Left renal cortex interstitium (tissue), 4 donors: Measurements from ENCODE around the gene CYTIP. TPM values are rescaled to one million over a fixed set of nuclear protein-coding genes. Genes with fewer than 3 reads are reported as not detected.

Experiments
- DNase-seq, 4 donors: peaks; one replicate each; pipeline ENCODE4 v3.0.0-alpha.2; 2013; ENCODE audit warnings: low read depth in 4 of 4, low spot score in 2 of 4, missing footprints in 1 of 4
- polyA plus RNA-seq, 4 donors: library from polyadenylated mRNA; unstranded; fragments of 120-200 nt; gene quantifications; one replicate each; pipeline ENCODE4 v1.2.1, GENCODE V29; 2013; ENCODE audit not compliant: insufficient read length in 4 of 4

The CYTIP gene
- polyA plus RNA-seq, 4 donors, result 1.7 to 2.1 (median 1.7) TPM

DNA sequence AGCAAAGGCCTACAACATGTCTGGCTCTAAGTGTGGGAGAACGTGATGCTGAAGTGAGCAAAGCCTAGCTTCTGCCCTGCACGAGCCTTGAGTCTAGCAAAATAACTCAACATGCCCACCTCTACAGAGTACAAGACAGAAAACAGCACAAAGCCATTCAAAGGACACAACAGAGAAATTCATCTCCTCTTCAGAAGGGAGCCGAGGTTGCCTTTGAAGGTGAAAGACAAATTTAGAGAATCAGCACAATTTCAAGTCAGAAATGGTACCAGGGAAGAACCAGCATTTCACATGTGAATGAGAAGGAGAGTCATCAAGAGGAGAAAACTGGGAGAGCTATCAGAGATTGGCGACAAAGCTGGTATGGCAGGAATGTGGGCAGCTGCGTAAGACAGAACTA is 21.7 kb upstream of the CYTIP start:
- DNase-seq, result no peak

DNA sequence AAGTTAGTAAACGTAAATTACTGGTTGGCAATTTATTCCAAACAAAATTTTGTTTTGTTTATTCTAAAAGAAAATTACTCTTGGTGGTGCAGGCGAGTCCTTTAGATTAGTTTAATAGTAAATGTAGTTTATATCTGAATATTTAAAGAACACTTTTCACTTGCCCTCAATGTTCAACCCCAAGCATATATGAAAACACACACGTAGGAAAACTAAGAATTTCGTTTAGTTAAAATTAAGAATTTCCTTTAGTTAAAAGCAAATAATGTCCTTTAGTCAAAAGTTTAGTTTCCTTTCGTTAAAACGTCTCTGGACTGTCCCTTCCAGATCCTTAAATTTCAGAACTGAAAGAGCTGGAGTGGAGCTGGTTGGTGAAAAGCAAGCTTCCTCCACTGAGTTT is 19.1 kb upstream of the CYTIP start:
- no peak for DNase-seq

DNA sequence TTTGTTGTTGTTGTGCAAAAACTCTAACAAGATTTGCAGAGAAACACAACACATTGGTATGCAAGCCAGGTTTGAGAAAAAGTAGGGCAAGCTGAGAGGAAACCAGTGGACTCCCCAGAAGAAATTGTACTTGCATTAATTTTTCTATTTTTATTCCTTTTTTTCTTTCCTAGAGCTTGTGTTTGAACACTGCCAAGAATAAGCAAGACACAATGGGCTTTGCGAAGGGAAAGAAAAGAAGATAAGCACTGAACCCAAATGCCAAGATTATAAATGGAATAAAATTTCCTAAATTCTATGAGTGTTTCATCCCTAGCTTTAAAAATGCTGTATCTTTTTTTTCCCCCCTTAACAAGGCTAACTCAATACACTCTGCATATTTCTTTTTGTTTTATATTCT is 17.0 kb upstream of the CYTIP start:
- DNase-seq, result no peak

DNA sequence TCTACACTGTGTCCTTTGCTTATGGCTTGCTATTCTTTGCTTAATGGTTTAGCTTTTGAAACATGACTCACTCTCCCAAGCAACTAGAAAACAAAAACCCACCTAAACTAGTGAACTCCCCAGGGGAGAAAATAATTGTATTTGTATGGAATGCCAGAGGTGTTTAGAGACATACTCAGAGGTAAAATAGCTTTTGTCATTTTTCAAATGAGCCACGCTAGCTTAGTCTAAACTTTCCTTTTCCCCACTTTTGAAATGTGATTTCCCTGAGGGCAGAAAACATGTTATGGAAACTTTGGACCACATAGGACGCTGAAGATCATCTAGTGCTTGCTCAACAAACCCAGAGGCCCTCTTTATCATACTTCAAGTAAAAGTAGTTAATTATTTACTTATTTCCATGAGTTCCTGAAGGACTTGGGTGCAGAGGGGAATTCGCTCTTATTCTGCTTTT is 16.5 kb upstream of the CYTIP start:
- DNase-seq, result no peak

DNA sequence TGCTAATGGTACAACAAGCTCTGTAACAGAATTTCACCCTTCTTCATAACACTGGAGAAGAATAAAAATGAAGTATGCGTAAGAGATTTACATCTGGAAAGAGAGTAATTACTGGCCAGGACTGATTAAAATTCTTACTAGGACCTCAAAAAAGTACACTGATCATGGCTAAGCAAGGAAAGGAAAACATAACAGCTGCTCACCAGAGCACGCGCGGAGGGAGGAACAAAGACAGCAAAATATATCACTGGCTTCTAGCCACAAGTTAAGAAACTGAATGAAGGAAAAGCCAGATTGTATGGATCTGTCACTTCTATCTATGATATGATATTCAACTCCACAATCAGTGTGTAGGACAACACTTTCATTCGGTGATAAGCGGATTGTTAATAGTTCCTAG is 15.6 kb upstream of the CYTIP start:
- DNase-seq, result no peak

DNA sequence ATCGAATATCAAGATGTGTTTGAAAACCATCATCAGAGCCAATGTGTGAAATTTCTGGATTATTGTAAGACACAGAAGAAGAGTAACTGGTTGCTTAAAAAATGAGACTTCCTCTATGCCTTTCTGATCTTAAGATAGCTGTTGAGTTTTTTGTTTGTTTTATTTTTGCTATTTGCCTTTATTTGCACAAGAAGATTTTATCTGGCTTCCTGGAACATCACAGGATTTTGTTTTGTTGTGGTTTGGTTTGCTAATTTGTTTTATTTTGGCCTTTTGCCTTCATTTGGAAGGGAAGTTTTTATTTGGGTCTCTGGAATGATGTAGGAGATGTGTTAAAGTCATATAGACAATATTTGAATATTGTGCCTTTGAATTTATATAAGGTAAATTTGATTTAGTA is 3.9 kb upstream of the CYTIP start:
- no peak for DNase-seq

DNA sequence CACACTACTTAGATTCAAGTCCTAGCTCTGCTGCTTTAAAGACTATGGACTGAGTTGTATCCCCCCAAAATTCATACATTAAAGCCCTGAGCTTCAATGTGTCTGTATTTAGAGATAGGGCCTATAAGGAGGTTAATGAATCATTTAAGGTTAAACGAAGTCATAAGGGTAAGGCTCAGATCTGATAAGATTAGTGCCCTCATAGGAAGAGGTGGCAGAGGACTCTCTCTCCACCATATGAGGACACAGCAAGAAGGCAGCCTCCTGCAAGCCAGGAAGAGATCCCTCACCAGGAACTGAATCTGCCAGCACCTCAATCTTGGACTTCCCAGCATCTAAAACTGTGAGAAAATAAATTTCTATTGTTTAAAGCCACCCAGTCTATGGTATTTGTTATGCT is 3.1 kb upstream of the CYTIP start:
- no peak for DNase-seq

DNA sequence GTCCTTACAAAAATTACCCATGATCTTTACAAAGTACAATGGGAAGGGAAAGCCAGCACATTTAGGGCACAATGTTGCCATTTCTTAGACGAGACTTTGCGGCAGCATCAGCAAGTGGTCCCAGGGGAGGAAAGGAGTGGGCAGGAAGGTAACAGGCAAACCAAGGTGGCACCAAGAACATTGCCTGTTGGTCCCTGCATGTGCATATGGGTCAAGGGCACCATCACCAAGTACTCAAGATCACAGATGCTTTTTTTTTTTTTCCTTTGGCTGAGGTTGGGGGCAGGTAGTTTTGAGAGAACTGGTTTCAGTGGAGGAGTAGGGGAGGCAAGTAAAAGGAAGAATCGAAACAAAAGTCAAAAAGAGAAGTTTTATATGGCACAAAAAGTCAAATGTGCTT is 752 bp upstream of the CYTIP start:
- DNase-seq, result no peak

DNA sequence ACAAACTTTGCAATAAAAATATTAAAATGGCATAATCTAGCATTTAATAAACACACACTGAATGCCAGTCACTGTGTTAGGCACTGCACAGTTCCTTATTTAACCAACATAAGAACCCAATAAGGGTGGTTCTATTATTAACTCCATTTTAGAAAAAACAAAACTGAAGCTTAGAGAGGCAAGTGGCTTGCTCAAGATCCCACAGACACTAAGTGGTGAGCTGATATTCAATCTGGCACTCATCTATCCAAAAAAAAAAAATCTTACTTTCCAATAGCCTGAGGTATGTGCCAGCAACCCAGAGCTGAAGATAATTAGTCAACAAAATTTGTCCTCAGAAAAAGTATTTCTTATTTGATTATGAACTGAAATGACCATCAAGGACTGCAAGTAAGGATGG is 799 bp downstream of the CYTIP start:
- no peak for DNase-seq

DNA sequence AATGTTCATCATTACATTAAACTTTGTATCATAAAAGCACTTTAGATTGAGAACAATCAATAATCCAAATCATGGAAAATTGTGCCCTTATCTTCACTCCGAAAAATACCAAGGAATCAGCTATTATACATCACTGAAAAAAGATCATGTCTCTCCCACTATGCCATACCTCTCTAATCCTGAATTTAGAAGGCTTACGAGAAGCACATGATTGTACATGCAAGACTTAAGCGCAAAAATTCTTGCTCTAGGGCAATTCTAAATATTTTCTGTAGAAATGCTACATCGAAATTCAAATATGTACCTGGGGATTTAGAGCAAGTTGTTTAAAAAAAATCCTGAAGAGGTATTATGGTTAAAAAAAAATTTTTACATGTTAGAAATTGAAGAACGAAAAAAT is 1.3 kb downstream of the CYTIP start:
- DNase-seq, result no peak

DNA sequence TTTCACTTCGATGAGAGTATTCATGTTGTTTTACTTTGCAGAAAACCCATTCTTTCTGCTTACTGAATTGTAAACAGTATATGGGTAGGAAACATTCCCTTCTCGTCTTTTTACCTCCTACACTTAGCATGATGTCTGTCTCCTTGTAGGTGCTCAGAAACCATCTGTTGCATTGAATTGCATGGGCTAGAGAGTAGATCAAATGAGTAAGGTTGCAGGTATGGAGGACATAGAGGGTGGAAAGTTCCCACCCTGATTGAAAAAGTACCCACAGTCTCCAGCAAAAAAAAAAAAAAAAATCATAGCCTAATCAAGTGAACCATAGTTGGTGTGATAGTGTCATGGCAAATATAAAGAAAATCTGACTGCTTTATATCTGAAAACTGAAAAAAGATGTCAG is 1.7 kb downstream of the CYTIP start:
- no peak for DNase-seq

DNA sequence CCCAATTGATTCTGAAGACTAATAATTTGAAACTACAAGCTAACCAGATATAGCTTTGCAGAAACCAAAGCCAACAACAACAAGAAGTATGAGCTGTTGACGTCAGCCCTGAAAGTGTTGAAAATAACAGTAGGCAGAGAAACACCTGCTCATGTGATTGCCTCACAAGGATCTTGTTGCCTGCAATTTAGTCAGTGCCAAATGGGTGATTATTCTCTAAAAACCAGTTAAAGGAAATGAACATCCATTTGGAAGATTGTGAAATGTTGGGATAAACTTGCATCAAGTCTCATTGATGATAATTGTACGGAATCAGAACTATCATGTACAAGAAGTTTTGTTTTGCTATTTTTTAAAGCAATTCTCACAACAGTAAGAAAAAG is 2.8 kb downstream of the CYTIP start:
- no peak for DNase-seq

DNA sequence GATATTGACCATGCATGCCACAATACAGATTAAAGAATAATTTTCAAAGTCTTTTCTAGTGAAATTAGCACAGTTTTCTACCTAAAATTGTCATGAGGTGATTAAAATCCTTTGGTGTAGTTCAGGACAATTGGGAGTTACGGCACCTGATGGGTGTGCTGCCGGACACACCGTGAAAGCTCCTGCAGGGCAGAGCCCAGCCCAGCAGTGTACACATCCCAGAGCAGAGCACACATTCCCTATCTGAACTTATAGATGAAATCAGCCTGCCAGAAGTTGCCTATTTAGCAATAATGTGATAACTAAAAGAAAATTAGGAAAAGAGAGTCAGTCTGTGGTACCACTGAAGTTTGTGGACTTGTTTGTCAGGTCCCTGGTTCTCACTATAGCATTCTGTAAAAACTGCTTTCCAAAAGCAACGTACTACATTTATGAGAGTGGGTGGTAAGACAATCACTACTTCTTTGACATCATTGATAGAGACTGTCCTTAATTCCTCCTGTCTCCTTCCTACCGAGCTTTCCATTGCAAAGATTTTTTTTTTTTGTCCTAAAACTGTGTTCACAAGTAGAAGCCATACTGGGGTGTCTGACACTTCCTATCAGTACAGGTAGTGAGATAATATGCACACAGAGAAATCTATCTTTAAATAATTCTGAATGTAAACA is 3.4 kb downstream of the CYTIP start:
- no peak for DNase-seq

DNA sequence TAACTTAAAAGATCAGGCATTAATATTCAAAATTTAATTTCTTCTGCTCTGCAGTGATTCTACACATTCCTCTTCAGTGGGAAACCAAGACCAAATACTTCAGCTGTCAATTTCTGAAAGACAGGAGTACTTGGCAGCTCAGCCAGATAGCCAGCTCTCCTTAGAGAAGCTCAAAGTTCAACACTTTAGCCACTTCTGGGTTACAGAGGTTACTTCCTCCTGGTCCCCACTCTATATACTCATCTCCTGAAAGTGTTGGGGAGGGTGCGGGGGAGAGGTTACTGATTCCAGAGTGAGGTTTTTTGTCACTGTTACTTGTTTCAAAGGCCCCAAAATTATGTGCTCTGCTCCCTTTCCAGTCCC is 4.1 kb downstream of the CYTIP start:
- no peak for DNase-seq

DNA sequence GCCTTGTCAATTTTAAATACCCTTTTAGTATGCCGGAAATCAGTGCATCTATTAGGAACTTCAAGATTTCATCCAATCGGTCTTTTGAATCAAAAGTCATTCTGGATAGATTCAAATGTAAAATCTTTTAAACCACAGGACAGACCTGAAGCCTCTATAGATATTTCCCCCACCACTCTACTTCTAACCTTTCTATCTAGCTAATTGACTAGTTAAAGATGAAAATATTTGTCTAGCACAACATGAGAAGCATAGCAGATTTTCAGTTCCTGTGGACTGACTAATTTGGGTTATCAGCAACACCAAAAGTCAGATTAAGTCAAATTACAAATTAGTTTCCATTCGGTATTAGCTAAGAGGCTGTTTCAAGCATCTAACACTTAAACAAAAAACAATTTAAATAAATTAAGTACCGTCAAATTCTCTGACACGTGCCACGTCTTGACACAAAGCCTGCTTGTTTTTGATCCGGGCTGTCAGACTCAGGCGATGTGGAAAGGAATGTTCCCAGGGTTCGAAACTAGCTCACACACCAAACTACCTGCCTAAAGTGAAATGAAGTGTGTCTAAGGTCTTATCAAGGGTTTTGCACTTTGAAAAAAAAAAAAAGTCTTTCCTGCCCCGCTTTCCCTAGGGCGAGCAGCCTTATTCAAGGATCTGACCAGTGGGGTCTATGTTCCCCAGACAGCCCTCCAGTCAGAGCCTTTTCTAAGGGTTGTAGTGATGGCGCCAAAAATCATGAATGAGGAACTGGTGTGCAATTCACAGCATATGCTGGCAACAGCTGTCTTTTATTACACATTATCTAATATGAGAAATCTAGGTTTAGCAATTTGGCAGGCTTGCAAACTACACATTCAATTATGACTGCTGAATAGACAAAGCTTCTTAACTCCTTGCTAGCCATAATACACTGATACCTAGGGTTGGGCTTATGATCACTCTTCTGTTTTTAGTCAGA is 4.7 kb downstream of the CYTIP start:
- DNase-seq, result no peak

DNA sequence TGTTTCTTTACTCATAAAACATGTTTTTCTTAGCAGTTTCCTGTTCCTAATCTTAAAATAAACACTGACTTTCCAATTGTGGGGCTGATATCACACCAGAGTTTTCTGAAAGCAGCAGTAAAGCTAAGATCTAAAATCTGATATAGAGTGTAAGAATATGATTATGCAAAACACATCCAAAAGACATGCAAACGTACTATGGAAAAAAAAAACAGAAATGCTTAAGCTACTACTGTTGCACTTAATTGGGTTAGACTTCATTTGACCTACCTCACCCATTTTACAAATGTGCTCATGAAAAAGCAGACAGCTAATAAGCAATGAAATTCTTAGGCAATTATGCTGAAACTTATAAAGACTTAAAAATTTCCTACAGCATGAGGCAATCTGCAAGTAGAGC is 10.5 kb downstream of the CYTIP start:
- DNase-seq, result no peak

DNA sequence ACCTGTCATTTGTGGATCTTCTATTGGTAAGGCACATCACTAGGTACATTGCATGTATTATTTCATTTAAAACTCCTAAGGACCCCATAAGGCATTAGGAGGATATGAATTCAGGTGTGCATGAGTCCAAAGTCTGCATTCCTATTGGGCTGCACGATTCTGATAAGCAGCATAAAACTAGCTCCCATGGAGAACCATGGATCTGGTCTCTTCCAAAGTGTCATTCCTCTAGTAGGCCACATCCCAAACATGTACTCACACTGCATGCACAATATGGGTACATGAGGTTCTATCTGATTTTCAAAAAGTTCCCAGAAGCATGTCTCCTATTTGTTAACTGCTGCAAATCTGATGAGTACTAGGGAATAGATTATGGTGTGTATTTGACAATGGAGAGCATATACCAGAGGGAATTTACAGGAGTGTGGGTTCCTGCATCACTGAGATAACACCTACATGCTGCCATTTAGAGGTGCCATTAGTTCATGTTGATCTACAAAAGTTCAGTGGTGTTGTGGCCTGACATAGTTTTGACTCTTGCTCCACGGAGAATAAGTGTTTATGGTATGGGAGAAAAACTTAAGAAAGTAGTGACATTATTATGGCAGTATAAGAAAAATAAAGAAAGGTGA is 11.3 kb downstream of the CYTIP start:
- no peak for DNase-seq

DNA sequence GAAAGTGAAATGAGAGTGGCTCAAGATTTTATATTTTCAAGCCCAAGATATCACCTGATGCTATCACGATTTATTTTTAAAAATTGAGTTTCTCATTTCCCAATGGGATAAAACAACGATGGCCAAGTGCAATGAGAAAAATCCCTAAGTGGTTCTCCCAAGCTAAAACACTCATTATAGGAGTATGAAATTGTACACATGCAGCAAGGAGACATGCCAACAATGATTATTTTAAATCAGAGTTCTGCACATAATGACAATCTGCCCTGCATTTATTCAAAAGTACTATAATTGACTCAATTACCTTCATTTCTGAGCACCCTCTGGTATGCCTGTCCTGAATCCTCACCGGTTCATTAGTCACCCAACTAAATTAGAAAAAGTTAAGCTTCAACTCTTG is 12.7 kb downstream of the CYTIP start:
- DNase-seq, result no peak

DNA sequence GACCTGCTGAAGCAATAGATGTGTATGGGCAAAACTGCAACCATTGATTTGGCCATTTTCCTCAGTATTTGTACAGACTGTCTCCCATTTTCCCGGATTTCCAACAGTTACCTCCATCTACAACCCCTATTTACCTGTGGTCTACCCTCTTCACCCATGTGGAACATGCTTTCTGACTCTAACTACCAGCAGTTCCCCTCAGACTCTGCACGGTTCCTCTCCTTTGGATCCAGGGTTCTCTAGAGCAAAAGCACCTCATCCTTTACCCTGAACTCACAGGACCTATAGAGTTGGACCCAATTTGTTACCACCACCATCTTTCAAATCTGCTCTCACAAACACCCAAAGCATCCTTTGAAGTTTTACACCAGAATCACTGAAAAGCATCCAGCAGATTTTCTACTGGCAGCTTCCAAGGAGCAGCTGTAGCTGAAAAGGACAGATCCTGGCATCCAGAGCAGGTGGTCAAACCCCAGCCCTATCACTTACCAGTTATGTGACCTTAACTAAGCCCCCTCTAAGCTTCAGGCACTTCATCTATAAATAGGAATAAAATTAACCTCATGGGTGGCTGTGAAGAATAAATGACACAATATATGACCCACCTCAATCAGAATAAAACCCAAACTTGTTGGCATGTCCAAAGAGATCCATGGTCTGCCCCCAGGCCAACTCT is 15.3 kb downstream of the CYTIP start:
- no peak for DNase-seq

DNA sequence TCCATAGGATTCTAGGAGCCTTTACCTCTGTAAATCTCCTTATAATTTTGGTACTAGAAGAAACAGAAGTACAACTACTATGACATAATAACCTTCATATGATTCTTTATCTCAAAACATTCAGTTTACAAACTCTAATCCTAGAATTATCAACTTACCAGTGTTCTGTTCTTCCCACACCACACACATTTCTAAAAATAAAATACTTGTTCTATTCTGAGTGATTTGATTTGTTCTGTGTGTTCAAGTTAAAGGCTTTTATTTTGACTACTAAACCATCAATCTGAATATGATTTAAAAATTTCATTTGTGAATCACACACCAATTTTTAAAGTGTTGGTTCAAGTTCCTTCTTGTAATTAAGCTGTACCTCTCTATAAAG is 16.0 kb downstream of the CYTIP start:
- DNase-seq, result no peak
